Cardiac muscle cell (in vitro differentiated cells and primary cell): Measurements from ENCODE around the gene SLC44A5. TPM values are rescaled to one million over a fixed set of nuclear protein-coding genes. Genes with fewer than 3 reads are reported as not detected.

ENCODE experiments used
- DNase-seq, 2 donors: peaks; one replicate each; pipeline versions ENCODE4 v3.0.0 to v3.0.0-alpha.2; 2010 to 2017; ENCODE audit warnings: low read depth in 1 of 2, low spot score in 1 of 2
- H3K27ac ChIP-seq: fragments of 200-600 bp; sonication (generic); 2 replicates; pipeline ENCODE4 v1.5.1; 2016
- H3K27me3 ChIP-seq: fragments of 200-600 bp; sonication (generic); 2 replicates; pipeline ENCODE4 v1.6.0; 2016; ENCODE audit warnings: control low read depth
- H3K36me3 ChIP-seq: fragments of 200-600 bp; sonication (generic); 2 replicates; pipeline ENCODE4 v1.5.1; 2016; ENCODE audit warnings: control low read depth
- H3K4me1 ChIP-seq: fragments of 200-600 bp; sonication (generic); 2 replicates; pipeline ENCODE4 v1.8.1; 2017; ENCODE audit warnings: low read depth, mild to moderate bottlenecking, mixed run types
- H3K4me3 ChIP-seq: fragments of 200-600 bp; sonication (generic); 2 replicates; pipeline ENCODE4 v1.5.1; 2016; ENCODE audit warnings: mild to moderate bottlenecking
- H3K9me3 ChIP-seq: fragments of 200-600 bp; sonication (generic); 2 replicates; pipeline ENCODE4 v1.5.1; 2017; ENCODE audit warnings: low read depth, mild to moderate bottlenecking, control low read depth
- polyA plus RNA-seq: library from polyadenylated mRNA; unstranded; fragments of >200 nt; fragmentation: Nextera tagmentation; extraction: Ambion mirVana; gene quantifications from 2 replicates; pipeline ENCODE4 v1.2.1, GENCODE V29; 2016
- total RNA-seq: library from RNA; depleted of rRNA; stranded (reverse); fragments of >200 nt; gene quantifications from 2 replicates; pipeline ENCODE4 v1.2.3, GENCODE V29; 2016
- TF ChIP-seq, protein P1 (sequence below): IDR thresholded peaks from 2 replicates; pipeline ENCODE4 v1.5.1; 2012; ENCODE audit warnings: low read depth, mild to moderate bottlenecking, low read length

The SLC44A5 gene
- total and polyA plus RNA-seq, 2 experiments from 2014 or later: 6.9 to 11.1 TPM

DNA sequence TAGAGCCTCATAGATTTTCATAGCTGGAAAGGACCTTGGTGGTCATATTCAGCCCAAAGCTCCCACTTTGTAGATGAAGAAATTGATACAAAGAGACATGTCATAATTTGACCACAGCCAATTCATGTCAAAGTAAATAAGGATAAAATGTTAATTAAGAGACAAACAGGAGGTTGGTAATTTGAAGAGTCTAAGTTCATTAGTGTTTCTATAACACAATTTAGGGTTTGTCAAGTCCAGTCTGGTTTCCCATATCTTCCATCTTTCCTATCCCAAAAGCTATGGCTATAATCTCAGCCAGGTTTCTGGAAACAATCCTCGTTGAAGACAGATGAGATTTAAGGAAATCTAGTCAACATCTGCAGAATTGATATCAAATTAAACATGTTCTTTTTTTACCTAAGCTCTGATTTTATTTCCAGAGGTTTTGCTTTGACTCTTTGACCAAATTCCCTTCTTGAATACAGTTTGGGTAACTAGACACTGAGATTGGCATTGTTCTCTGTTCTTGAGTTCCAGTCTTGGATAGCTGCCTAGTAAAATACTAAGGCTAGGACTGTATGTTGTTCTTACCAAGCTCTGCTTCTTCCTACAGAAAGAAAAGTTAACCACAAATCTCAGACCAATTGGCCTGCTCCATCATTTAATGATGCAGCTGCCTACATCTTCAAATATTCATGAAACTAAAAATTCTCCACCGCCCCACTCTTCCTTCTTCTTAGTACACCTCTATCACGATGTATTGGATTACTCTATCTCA is 62.0 kb downstream of the SLC44A5 start:
- DNase-seq: peak in 1 of 2 donors; percentile 62
- no peaks in the 10 kb centered on the region for H3K36me3 ChIP-seq
- no peaks in the 10 kb centered on the region for H3K4me1 ChIP-seq
- no peak overlapping the region for H3K4me3 ChIP-seq
- no peaks in the 10 kb centered on the region for H3K9me3 ChIP-seq
- TF ChIP-seq, protein P1, sequence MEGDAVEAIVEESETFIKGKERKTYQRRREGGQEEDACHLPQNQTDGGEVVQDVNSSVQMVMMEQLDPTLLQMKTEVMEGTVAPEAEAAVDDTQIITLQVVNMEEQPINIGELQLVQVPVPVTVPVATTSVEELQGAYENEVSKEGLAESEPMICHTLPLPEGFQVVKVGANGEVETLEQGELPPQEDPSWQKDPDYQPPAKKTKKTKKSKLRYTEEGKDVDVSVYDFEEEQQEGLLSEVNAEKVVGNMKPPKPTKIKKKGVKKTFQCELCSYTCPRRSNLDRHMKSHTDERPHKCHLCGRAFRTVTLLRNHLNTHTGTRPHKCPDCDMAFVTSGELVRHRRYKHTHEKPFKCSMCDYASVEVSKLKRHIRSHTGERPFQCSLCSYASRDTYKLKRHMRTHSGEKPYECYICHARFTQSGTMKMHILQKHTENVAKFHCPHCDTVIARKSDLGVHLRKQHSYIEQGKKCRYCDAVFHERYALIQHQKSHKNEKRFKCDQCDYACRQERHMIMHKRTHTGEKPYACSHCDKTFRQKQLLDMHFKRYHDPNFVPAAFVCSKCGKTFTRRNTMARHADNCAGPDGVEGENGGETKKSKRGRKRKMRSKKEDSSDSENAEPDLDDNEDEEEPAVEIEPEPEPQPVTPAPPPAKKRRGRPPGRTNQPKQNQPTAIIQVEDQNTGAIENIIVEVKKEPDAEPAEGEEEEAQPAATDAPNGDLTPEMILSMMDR: no peak
- H3K27ac ChIP-seq: no peak overlapping the region
- no peaks in the 10 kb centered on the region for H3K27me3 ChIP-seq

DNA sequence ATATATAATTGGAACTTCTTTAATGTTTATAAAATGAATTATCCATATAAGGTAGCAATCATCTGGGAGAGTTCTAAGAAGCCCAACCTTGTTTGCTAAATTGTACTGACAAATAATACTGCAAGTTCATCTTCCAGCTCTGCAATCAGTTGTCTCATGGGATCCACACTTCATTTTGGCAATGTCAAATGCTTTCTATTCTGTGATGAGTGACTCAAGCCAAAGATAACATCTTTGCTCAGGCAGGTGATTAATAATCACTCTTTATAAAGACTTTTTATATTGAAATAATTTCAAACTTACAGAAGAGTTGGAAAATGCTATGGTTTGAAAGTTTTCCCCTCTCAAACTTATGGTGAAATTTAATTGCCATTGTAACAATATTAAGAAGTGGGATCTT is 67.2 kb downstream of the SLC44A5 start:
- H3K4me1 ChIP-seq: peaks cover 4% of the 10 kb centered on the region
- DNase-seq: no peak
- no peaks in the 10 kb centered on the region for H3K9me3 ChIP-seq
- TF ChIP-seq, protein P1: no peak
- H3K36me3 ChIP-seq: no peaks in the 10 kb centered on the region
- no peak overlapping the region for H3K4me3 ChIP-seq
- H3K27ac ChIP-seq: no peak overlapping the region
- no peaks in the 10 kb centered on the region for H3K27me3 ChIP-seq

DNA sequence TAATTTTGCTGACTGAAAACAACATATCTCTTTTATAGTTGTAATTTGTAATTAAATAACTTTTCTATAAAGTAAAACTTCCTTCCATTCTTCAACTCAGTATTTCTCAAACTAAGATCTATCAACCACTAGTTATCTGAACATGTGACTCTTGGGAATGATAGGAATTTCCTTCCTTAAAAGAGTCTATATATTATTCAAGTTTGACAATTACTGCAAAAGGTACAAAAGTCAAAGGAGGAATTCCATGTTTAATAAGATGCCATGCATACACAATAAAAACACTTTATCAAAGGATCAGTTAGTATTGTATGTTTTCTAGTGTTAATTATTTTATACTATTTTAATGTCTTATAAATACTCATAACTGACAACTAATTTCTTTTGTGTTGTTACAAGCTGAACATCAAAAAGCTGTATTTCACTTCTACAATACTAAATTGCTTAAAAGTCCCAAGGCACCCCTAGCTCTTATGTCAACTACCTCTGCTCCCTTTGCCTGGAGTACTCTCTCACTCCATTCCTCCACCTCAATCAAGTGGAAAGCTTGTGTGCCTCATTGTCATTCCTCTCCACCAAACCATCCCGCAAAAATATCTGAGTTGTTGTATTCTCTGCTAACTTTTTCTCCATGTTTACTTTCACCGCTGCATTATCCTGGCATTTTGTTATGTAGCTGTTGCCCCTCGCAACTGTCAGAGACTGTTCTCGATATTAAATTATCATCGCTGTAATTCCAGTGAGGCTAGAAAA is 67.9 kb downstream of the SLC44A5 start:
- H3K4me1 ChIP-seq: peaks cover 4% of the 10 kb centered on the region
- peak in 1 of 2 donors; percentile 27 for DNase-seq
- H3K36me3 ChIP-seq: no peaks in the 10 kb centered on the region
- H3K9me3 ChIP-seq: no peaks in the 10 kb centered on the region
- no peak overlapping the region for H3K27ac ChIP-seq
- TF ChIP-seq, protein P1: no peak
- H3K27me3 ChIP-seq: no peaks in the 10 kb centered on the region
- H3K4me3 ChIP-seq: no peak overlapping the region

DNA sequence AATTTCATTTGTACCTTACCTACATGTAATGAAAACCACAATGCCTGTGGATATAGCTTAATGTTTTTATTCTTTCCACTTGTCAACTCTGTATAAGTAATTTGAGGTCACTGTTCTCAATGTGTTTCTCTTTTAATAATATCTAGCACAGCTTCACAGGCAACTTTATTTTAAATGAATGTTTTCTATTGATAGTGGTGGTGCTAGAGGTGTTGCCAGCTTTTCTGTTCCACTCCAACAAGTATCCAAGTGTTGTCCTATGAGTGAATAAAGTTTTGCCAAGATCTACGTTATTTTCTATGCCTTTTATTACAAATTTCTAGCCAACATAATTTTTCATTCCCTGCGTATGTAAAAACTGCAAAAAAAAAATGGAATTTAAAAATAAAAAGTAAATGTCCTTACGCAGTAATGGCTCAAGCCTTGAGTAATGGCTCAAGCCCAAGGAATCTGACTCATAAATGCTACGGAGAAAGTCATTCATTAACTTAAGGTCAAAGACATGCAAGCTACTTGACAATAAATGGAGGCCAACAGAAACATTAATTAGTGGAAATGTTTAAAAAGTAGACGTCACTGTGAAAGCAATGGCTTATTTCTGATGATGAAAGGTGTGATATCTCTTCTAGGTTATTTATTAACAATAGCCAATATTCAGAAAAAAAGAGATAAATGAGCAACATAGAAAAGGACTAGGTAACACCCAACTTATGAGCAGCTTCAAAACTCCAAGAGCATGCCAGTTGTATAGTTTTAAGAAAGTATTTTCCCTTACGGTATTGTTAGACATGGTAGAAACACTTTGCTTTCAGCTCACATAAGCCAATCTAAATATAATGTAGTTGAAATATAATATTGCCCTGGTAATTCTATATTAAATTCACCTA is 71.4 kb downstream of the SLC44A5 start:
- Histone ChIP-seq H3K4me3 (no peak overlapping the region), H3K36me3 (no peaks in the 10 kb centered on the region), H3K4me1 (peaks cover 4% of the 10 kb centered on the region), H3K27ac (no peak overlapping the region), H3K27me3 (no peaks in the 10 kb centered on the region), H3K9me3 (no peaks in the 10 kb centered on the region)
- peak in 1 of 2 donors; percentile 63 for DNase-seq
- TF ChIP-seq, protein P1: no peak

DNA sequence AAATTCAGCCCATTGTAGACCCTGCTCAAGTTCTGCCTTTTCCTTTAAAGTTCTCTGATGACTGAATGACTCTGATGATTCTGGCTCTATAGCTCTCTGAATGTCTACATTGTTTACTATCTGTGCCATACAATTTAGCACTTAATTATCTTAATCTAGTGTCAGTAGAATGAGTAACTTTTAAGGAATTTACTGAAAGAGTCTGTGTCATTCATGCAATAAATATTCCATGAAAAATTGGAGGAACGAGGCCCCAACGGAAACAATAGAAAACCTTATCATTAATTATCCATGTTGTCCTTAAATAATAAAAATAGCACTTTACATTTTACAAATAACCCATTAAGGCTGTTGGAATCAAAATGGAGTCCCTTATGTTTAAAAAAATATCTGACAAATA is 77.8 kb downstream of the SLC44A5 start:
- no peaks in the 10 kb centered on the region for H3K9me3 ChIP-seq
- TF ChIP-seq, protein P1: no peak
- no peak for DNase-seq
- H3K36me3 ChIP-seq: no peaks in the 10 kb centered on the region
- H3K4me1 ChIP-seq: no peaks in the 10 kb centered on the region
- H3K27me3 ChIP-seq: no peaks in the 10 kb centered on the region
- H3K27ac ChIP-seq: no peak overlapping the region
- no peak overlapping the region for H3K4me3 ChIP-seq
